GM15510 (cell line): Measurements from ENCODE around the gene MIA.
A peak's percentile ranks its signal among the peaks of the same experiment; 100 is the strongest.

Experiments used
- POLR2A ChIP-seq: IDR thresholded peaks from 3 replicates; pipeline ENCODE4 v1.6.1; 2011; ENCODE audit warnings: borderline replicate concordance; ENCODE audit not compliant: insufficient read length; ENCODE audit errors: extremely low read depth

Gene MIA

GRCh38 chr19:40768869-40769268, 6.5 kb upstream of the MIA start:
- TF ChIP-seq POLR2A: no peak

GRCh38 chr19:40775632-40776022, 306 bp downstream of the MIA start:
- TF ChIP-seq POLR2A: no peak

GRCh38 chr19:40776364-40776763, 1.0 kb downstream of the MIA start:
- TF ChIP-seq POLR2A: no peak

GRCh38 chr19:40776932-40777644, 1.8 kb downstream of the MIA start:
- TF ChIP-seq POLR2A: no peak

GRCh38 chr19:40777645-40777936, 2.3 kb downstream of the MIA start:
- no peak for TF ChIP-seq POLR2A

- peak; percentile 64 for TF ChIP-seq POLR2A
Measured at GRCh38 chr19:40777937-40778705, 2.8 kb downstream of the MIA start, which contains the start of gene RAB4B. RAB4B (plus strand) TSS chr19:40778247; CDS start chr19:40778376, 129 bp downstream.

- no peak for TF ChIP-seq POLR2A
Measured at GRCh38 chr19:40778706-40779284, 3.5 kb downstream of the MIA start.

GRCh38 chr19:40780582-40780981, 5.3 kb downstream of the MIA start:
- TF ChIP-seq POLR2A: no peak

- no peak for TF ChIP-seq POLR2A
Measured at GRCh38 chr19:40781140-40781539, 5.8 kb downstream of the MIA start.

- TF ChIP-seq POLR2A: no peak
Measured at GRCh38 chr19:40783711-40784110, 8.4 kb downstream of the MIA start.

- no peak for TF ChIP-seq POLR2A
Measured at GRCh38 chr19:40785526-40785925, 10.2 kb downstream of the MIA start.

GRCh38 chr19:40786060-40787037, 11.0 kb downstream of the MIA start:
- TF ChIP-seq POLR2A: no peak

GRCh38 chr19:40791349-40791748, 16.0 kb downstream of the MIA start:
- TF ChIP-seq POLR2A: no peak

- TF ChIP-seq POLR2A: no peak
Measured at GRCh38 chr19:40791996-40792395, 16.7 kb downstream of the MIA start.
